Neural progenitor cell (in vitro differentiated cells): ENCODE results near the gene ULBP2.
"Not testable (repeated sequence)": the region's sequence is repeated elsewhere in the genome, so short reads cannot be mapped to it uniquely, and the experiment has no call there.

Experiments used
- CTCF ChIP-seq: fragments of 200-600 bp; sonication (generic); IDR thresholded peaks from 2 replicates; pipeline ENCODE4 v1.5.1; 2017; ENCODE audit warnings: antibody characterized with exemption, mild to moderate bottlenecking
- EZH2 ChIP-seq: fragments of 200-600 bp; sonication (generic); IDR thresholded peaks from 2 replicates; pipeline ENCODE4 v1.6.1; 2017; ENCODE audit warnings: antibody characterized with exemption, mild to moderate bottlenecking, moderate library complexity

DNA sequence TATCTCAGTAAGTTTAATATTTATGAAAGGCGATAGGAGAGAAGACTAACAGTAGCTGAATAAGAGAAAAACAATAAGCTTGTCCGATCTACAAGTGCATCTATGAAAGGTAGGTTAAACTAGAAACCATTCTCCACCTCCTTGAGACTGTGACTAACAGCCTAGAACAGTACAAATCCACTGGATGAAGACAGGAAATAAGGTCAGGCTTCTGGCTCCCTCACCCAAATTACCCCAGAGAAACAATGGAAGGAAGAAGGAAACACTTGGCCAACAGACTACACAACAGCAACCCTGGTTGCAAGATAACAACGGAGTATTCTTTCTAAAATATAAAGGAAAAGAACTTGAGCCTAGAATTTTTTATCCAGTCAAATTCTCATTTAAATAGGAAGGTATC, 16.3 kb downstream of the ULBP2 start:
- TF ChIP-seq CTCF, EZH2: not testable (repeated sequence)
